Measurements from ENCODE around the gene RASGRP2. TPM values are rescaled to one million over a fixed set of nuclear protein-coding genes. Genes with fewer than 3 reads are reported as not detected.

RASGRP2 gene
- total and polyA plus RNA-seq, 2 of the 8 experiments (the other 6 are each of a cell fraction or from before 2014, with no cell fraction given) = 40.6 to 45.7 TPM

GRCh38 chr11:64687643-64688533, 56.1 kb downstream of the RASGRP2 start:
- H3K9ac ChIP-seq (replicated peaks in 1 of 4; ENCODE audit: extremely low read depth in 1 of 4, low read depth in 3 of 4, low read length in 3 of 4) = no peak overlapping the region
- TF ChIP-seq TAF1 (IDR thresholded peaks at IDR 0.05; ENCODE audit: low read depth, low read length) = 0 out of 2 replicates have a peak, but pooled peaks have one; percentile 35
- no peak for TF ChIP-seq RBBP5 (IDR thresholded peaks at IDR 0.05; ENCODE audit: borderline replicate concordance, low read depth, low read length)
- H3K9me3 ChIP-seq (ENCODE audit: insufficient read depth in 2 of 2, low read depth in 1 of 2, low read length in 1 of 2) = no peaks in the 10 kb centered on the region
- peaks cover 0 to 4% (median 0%) of the 10 kb centered on the region in 4 experiments; a peak in 1 of 7 replicates for H3K4me1 ChIP-seq (replicated peaks in 1 of 4; ENCODE audit: control insufficient read depth in 3 of 4, insufficient read depth in 4 of 4, low read length in 3 of 4)
- H3K14ac ChIP-seq (ENCODE audit: insufficient read length) = no peak overlapping the region
- ChIA-PET POLR2A (ENCODE audit: partially characterized antibody) (interaction anchor here (1.0 kb wide), 1 partner anchor 10 kb away, joined by 3 read pairs; no protein-coding TSS in a partner anchor), CTCF (ENCODE audit: partially characterized antibody) (interaction anchor here (0.7 to 10.0 kb wide), 42 partner anchors 9 to 686 kb away, joined by 3 to 101 read pairs (median 5); partner anchors contain the start of gene RASGRP2)
- no peak for FAIRE-seq
- H3K27me3 ChIP-seq (replicated peaks in 1 of 4; ENCODE audit: control insufficient read depth in 3 of 4, extremely low read depth in 1 of 4, insufficient read depth in 3 of 4, low read length in 3 of 4) = no peaks in the 10 kb centered on the region
- no peak for DNase-seq (ENCODE audit: low read depth in 1 of 2, low spot score in 2 of 2)
- no peaks in the 10 kb centered on the region for H3K36me3 ChIP-seq (ENCODE audit: control insufficient read depth in 2 of 4, insufficient read depth in 4 of 4, low read length in 3 of 4)
- peak overlapping the region; percentile 32; the same call in 1 of the 2 replicates for H3K18ac ChIP-seq (ENCODE audit: extremely low read depth, low read length)
- no peak overlapping the region for H3K23ac ChIP-seq (ENCODE audit: insufficient read length)
- H2AFZ ChIP-seq (ENCODE audit: low read length) = no peak overlapping the region
- no peak overlapping the region for H4K91ac ChIP-seq (replicated peaks; ENCODE audit: insufficient read length, low read length)
- H3K4me2 ChIP-seq (ENCODE audit: insufficient read depth in 1 of 2, low read depth in 2 of 2, low read length in 2 of 2) = peak overlapping the region; percentile 34 to 84; a peak in 2 of 4 replicates
- H3K79me2 ChIP-seq (ENCODE audit: control insufficient read depth in 1 of 2, insufficient read depth in 2 of 2, low read length in 2 of 2) = no peaks in the 10 kb centered on the region
- H2BK120ac ChIP-seq (replicated peaks; ENCODE audit: low read depth, low read length) = no peak overlapping the region
- no peak overlapping the region for H3K56ac ChIP-seq (replicated peaks; ENCODE audit: insufficient read length, low read depth, low read length)
- no peak overlapping the region for H3K27ac ChIP-seq (ENCODE audit: low read depth, low read length)
- no peak overlapping the region for H4K5ac ChIP-seq (ENCODE audit: insufficient read length, low read depth, low read length)
- no peak overlapping the region for H4K8ac ChIP-seq (ENCODE audit: extremely low read depth, insufficient read depth, low read length)
- H2BK15ac ChIP-seq (ENCODE audit: low read length) = no peak overlapping the region
- no peak overlapping the region for H3K4ac ChIP-seq (replicated peaks; ENCODE audit: insufficient read length, low read depth, low read length)
- no peaks in the 10 kb centered on the region for H4K20me1 ChIP-seq (replicated peaks in 1 of 2; ENCODE audit: control insufficient read depth in 1 of 2, insufficient read depth in 2 of 2, low read length in 2 of 2)
- H2BK20ac ChIP-seq (ENCODE audit: low read length) = no peak overlapping the region
- peak overlapping the region in 3 of 4 experiments; percentile 78 to 83 (median 82); a peak in 5 of 8 replicates for H3K4me3 ChIP-seq (ENCODE audit: extremely low read depth in 1 of 4, insufficient read depth in 2 of 4, low read depth in 3 of 4, low read length in 4 of 4)
- H2AK5ac ChIP-seq (ENCODE audit: low read depth, low read length) = no peak overlapping the region
- H3K23me2 ChIP-seq (ENCODE audit: low read depth, low read length) = peaks cover 2% of the 10 kb centered on the region; the same call in 1 of the 2 replicates
- WGBS, 2 experiments (ENCODE audit: extremely low coverage in 1 of 2, insufficient coverage in 1 of 2, insufficient read length in 1 of 2, insufficient replicate concordance in 2 of 2, low coverage in 1 of 2, low lambda C conversion rate in 2 of 2, missing lambda C conversion rate in 1 of 2) = 66% methylated on average over 19 of the region's 19 CpGs; no CpG with 5 or more reads in 1 of the 2 experiments
- 0 out of 2 replicates have a peak overlapping the region, but pooled peaks have one; percentile 14 for H2BK12ac ChIP-seq (ENCODE audit: low read depth, low read length)
- no peaks in the 10 kb centered on the region for H3K79me1 ChIP-seq (ENCODE audit: low read depth, low read length)
- H2BK5ac ChIP-seq (ENCODE audit: low read depth, low read length) = no peak overlapping the region
